Fibroblast of mammary gland (primary cell): ENCODE measurements around the gene CCDC178.

Experiments
- DNase-seq: peaks from one replicate; pipeline ENCODE4 v3.0.0-alpha.2; 2010; ENCODE audit warnings: low read depth
- H3K4me3 ChIP-seq: 2 replicates; pipeline ENCODE4 v1.5.1; 2011; ENCODE audit warnings: low read depth, mild to moderate bottlenecking, low read length, moderate library complexity; ENCODE audit not compliant: control insufficient read depth
- CTCF ChIP-seq: conservative IDR thresholded peaks from 2 replicates; pipeline ENCODE4 v1.5.1; 2011; ENCODE audit warnings: low read depth, low read length, inconsistent platforms; ENCODE audit not compliant: control insufficient read depth, insufficient read depth

The CCDC178 gene

GRCh38 chr18:33014060-33014796 lies 426.3 kb downstream of the CCDC178 start:
- no peak for DNase-seq
- no peak for TF ChIP-seq CTCF
- no peak overlapping the region for H3K4me3 ChIP-seq

GRCh38 chr18:33010149-33010548 lies 430.4 kb downstream of the CCDC178 start:
- H3K4me3 ChIP-seq, result no peak overlapping the region
- TF ChIP-seq CTCF, result no peak
- DNase-seq, result no peak

- no peak for TF ChIP-seq CTCF
These were observed 441.6 kb downstream of the CCDC178 start for GRCh38 chr18:32998921-32999320.

GRCh38 chr18:32998285-32998684 lies 442.2 kb downstream of the CCDC178 start:
- H3K4me3 ChIP-seq, result no peak overlapping the region
- no peak for TF ChIP-seq CTCF
- DNase-seq, result no peak

More at GRCh38 chr18:32998921-32999320, 441.6 kb downstream of the CCDC178 start:
- no peak overlapping the region for H3K4me3 ChIP-seq
- no peak for DNase-seq

GRCh38 chr18:32983721-32984120 lies 456.8 kb downstream of the CCDC178 start:
- no peak overlapping the region for H3K4me3 ChIP-seq
- no peak for DNase-seq
- no peak for TF ChIP-seq CTCF

- H3K4me3 ChIP-seq, result no peak overlapping the region
- TF ChIP-seq CTCF, result no peak
- DNase-seq, result no peak
These were observed 459.6 kb downstream of the CCDC178 start for GRCh38 chr18:32980896-32981295.
